ENCODE results near the gene ZNF226.

DNA sequence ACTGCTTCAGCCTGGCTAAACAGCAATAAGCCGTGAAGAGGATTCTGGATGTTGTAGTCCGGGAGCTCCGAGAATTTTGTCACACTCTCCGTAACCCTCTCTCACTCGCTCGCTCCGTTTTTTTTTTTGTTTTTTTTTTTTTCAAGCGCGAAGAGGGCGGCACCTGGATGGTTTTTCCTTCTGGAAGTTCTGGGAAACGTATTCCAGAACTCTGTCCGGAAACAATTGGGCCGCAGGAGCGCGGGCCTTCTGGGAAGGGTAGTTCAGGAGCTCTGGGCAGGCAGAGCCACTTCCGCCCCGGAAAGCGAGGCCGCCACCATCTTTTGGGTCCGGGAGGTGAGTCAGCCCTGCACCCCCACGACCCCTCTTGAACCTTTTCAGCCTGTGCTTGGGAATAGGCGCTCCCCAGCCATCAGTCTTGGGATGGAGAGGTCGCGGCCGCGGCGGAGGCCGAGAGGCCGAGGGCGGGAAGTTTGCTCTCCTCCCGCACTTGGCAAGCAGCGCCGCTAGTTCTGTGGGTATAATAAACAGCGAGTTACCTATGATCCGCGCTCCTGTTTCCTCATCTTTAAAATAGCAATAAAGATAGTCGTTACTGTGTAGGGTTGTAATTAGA lies 47.5 kb downstream of the ZNF226 start, which contains the start of gene ZNF227:
- TF ChIP-seq POLR2AphosphoS5 (IDR thresholded peaks at IDR 0.05; ENCODE audit: borderline replicate concordance, low read depth, low read length) = peak; percentile 86
- TF ChIP-seq EZH2 (IDR thresholded peaks at IDR 0.05) = no peak
- TF ChIP-seq FOXP2 (optimal IDR thresholded peaks at IDR 0.05; ENCODE audit: control extremely low read depth, extremely low read length, insufficient read depth) = no peak

Measured in SK-N-MC (cell line).